Neural cell (in vitro differentiated cells): ENCODE data around the gene NADK.

Experiments used
- CTCF ChIP-seq: fragments of 450-650 bp; IDR thresholded peaks from 2 replicates; pipeline ENCODE4 v1.5.1; 2014; ENCODE audit warnings: antibody characterized with exemption, mild to moderate bottlenecking, moderate library complexity; ENCODE audit not compliant: poor library complexity, severe bottlenecking
- EZH2 ChIP-seq: fragments of 200-600, 300-800 bp; shearing (Covaris generic), sonication (generic); IDR thresholded peaks from 2 replicates; pipeline ENCODE4 v1.6.1; 2014; ENCODE audit warnings: antibody characterized with exemption, low read length, borderline replicate concordance, mild to moderate bottlenecking; ENCODE audit not compliant: insufficient read depth, poor library complexity, severe bottlenecking
- REST ChIP-seq: IDR thresholded peaks from 2 replicates; pipeline ENCODE4 v1.6.1; 2012; ENCODE audit warnings: borderline replicate concordance

GRCh38 chr1:1759456-1760344, 18.6 kb downstream of the NADK start:
- TF ChIP-seq EZH2 (no peak), CTCF (no peak), REST (no peak)
